GM12878 (cell line): Measurements from ENCODE around the gene ADAMTSL4. TPM values are rescaled to one million over a fixed set of nuclear protein-coding genes. Genes with fewer than 3 reads are reported as not detected.

Experiments used
- BACH1 ChIP-seq: fragments of 450-650 bp; IDR thresholded peaks from 2 replicates; pipeline ENCODE4 v1.6.1; 2017; ENCODE audit warnings: mild to moderate bottlenecking, borderline replicate concordance
- BCL11A ChIP-seq: IDR thresholded peaks from 2 replicates; pipeline ENCODE4 v1.6.1; 2011; ENCODE audit warnings: low read depth, low read length
- BCL3 ChIP-seq: IDR thresholded peaks from 2 replicates; pipeline ENCODE4 v1.6.1; 2011; ENCODE audit warnings: borderline replicate concordance, low read depth, mild to moderate bottlenecking, moderate library complexity, low read length; ENCODE audit not compliant: insufficient read depth, poor library complexity, severe bottlenecking
- CTCF ChIP-seq, 3 experiments: IDR thresholded peaks in 2 of 3; conservative IDR thresholded peaks in 1 of 3; 2 replicates each; pipeline ENCODE4 v1.5.1; 2011; ENCODE audit warnings: low read depth in 3 of 3, low read length in 3 of 3, mild to moderate bottlenecking in 3 of 3, control low read depth in 2 of 3, moderate library complexity in 2 of 3, inconsistent platforms in 1 of 3, mixed read lengths in 1 of 3; ENCODE audit not compliant: control insufficient read depth in 2 of 3, insufficient read depth in 1 of 3; ENCODE audit errors: extremely low read depth in 1 of 3
- FOS ChIP-seq: IDR thresholded peaks from 3 replicates; pipeline ENCODE4 v1.6.1; 2011; ENCODE audit warnings: borderline replicate concordance; ENCODE audit not compliant: insufficient read length; ENCODE audit errors: extremely low read depth
- MEF2A ChIP-seq: IDR thresholded peaks from 2 replicates; pipeline ENCODE4 v1.6.1; 2011; ENCODE audit warnings: low read depth, mild to moderate bottlenecking, low read length, moderate library complexity; ENCODE audit not compliant: insufficient read depth
- MTA2 ChIP-seq: fragments of 450-650 bp; IDR thresholded peaks from 2 replicates; pipeline ENCODE4 v1.6.1; 2016; ENCODE audit warnings: low read depth, mild to moderate bottlenecking, moderate library complexity
- MYC ChIP-seq: IDR thresholded peaks from 2 replicates; pipeline ENCODE4 v1.6.1; 2011; ENCODE audit warnings: mild to moderate bottlenecking, low read length, moderate library complexity, inconsistent platforms; ENCODE audit not compliant: insufficient read depth, insufficient replicate concordance, insufficient read length, severe bottlenecking
- NFIC ChIP-seq: IDR thresholded peaks from 2 replicates; pipeline ENCODE4 v1.6.1; 2012; ENCODE audit warnings: low read depth, mild to moderate bottlenecking, inconsistent platforms, low read length, moderate library complexity
- NR2C2 ChIP-seq: IDR thresholded peaks from 2 replicates; pipeline ENCODE4 v1.6.1; 2011; ENCODE audit warnings: borderline replicate concordance, low read depth; ENCODE audit not compliant: control insufficient read depth, insufficient read length
- PAX5 ChIP-seq: IDR thresholded peaks from 2 replicates; pipeline ENCODE4 v1.6.1; 2011; ENCODE audit warnings: low read depth, low read length, borderline replicate concordance
- PKNOX1 ChIP-seq: fragments of 450-650 bp; IDR thresholded peaks from 2 replicates; pipeline ENCODE4 v1.6.1; 2016; ENCODE audit warnings: mild to moderate bottlenecking
- PML ChIP-seq: IDR thresholded peaks from 2 replicates; pipeline ENCODE4 v1.6.1; 2012; ENCODE audit warnings: low read length, inconsistent platforms
- RAD21 ChIP-seq: IDR thresholded peaks from 2 replicates; pipeline ENCODE4 v1.6.1; 2011; ENCODE audit warnings: mild to moderate bottlenecking, low read depth, low read length, moderate library complexity; ENCODE audit not compliant: insufficient read depth
- SREBF1 ChIP-seq: IDR thresholded peaks from 2 replicates; pipeline ENCODE4 v1.6.1; 2012; ENCODE audit warnings: mild to moderate bottlenecking, low read length
- TAF1 ChIP-seq: IDR thresholded peaks from 2 replicates; pipeline ENCODE4 v1.6.1; 2011; ENCODE audit warnings: mild to moderate bottlenecking, low read depth, low read length, borderline replicate concordance
- YBX1 ChIP-seq: fragments of 450-650 bp; IDR thresholded peaks from 2 replicates; pipeline ENCODE4 v1.6.1; 2016; ENCODE audit warnings: antibody characterized with exemption
- ZNF217 ChIP-seq: fragments of 450-650 bp; IDR thresholded peaks from 2 replicates; pipeline ENCODE4 v1.6.1; 2017; ENCODE audit warnings: antibody characterized with exemption, mild to moderate bottlenecking
- ZNF592 ChIP-seq: fragments of 450-650 bp; IDR thresholded peaks from 2 replicates; pipeline ENCODE4 v1.6.1; 2017; ENCODE audit warnings: mild to moderate bottlenecking, moderate library complexity
- polyA plus RNA-seq, 11 experiments: library from polyadenylated mRNA; depleted of rRNA in 4 of 11; unstranded in 6 of 11; stranded (reverse) in 5 of 11; fragments of >200 nt; fragmentation: Nextera tagmentation in 4 of 11; fragmentation: Illumina TruSeq in 1 of 11; extraction: Ambion mirVana in 4 of 11; extraction: Trizol in 1 of 11; gene quantifications; 1 replicate in 1 of 11; 2 replicates in 10 of 11; pipeline versions ENCODE4 v1.2.1 to v1.2.3, GENCODE V29; 2011 to 2016; ENCODE audit warnings: inconsistent platforms in 2 of 11, missing spikeins in 2 of 11, low read depth in 1 of 11
- total RNA-seq, 4 experiments: library from RNA; depleted of rRNA in 3 of 4; stranded (reverse); fragments of >200 nt in 3 of 4; fragmentation: Illumina TruSeq in 1 of 4; extraction: Trizol in 1 of 4; gene quantifications; 2 replicates each; pipeline versions ENCODE4 v1.2.1 to v1.2.3, GENCODE V29; 2013 to 2021

Gene ADAMTSL4
- total and polyA plus RNA-seq, 10 of the 15 experiments (the other 5 are each of a cell fraction or from before 2014, with no cell fraction given) = 0.04 to 0.15 (median 0.05) TPM; not detected in 5

- TF ChIP-seq BCL3 (peak; percentile 53), ZNF217 (no peak), NR2C2 (no peak), BCL11A (no peak), BACH1 (peak; percentile 78; the same call in 1 of the 2 replicates), FOS (no peak), ZNF592 (no peak), PAX5 (no peak), PKNOX1 (peak; percentile 36; the same call in 1 of the 2 replicates), MEF2A (no peak), RAD21 (0 out of 2 replicates have a peak, but pooled peaks have one; percentile 15), MYC (no peak), SREBF1 (no peak; the same call in 1 of the 2 replicates), PML (peak; percentile 99), YBX1 (no peak), CTCF (IDR thresholded peaks at IDR 0.05 in 2 of 3, conservative IDR thresholded peaks at IDR 0.05 in 1 of 3; ENCODE audit: control insufficient read depth in 2 of 3, extremely low read depth in 1 of 3, insufficient read depth in 1 of 3, low read depth in 3 of 3, low read length in 3 of 3) (no peak), TAF1 (peak; percentile 100), NFIC (no peak), MTA2 (no peak)
These were observed 30.1 kb downstream of the ADAMTSL4 start, which contains the start of gene MCL1 (continued) for GRCh38 chr1:150579110-150579944.
